Measurements from ENCODE around the gene CIPC. TPM values are rescaled to one million over a fixed set of nuclear protein-coding genes. Genes with fewer than 3 reads are reported as not detected.

CIPC gene, protein sequence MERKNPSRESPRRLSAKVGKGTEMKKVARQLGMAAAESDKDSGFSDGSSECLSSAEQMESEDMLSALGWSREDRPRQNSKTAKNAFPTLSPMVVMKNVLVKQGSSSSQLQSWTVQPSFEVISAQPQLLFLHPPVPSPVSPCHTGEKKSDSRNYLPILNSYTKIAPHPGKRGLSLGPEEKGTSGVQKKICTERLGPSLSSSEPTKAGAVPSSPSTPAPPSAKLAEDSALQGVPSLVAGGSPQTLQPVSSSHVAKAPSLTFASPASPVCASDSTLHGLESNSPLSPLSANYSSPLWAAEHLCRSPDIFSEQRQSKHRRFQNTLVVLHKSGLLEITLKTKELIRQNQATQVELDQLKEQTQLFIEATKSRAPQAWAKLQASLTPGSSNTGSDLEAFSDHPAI
- 20.6 TPM for total RNA-seq (2021; ENCODE audit: unreplicated experiment)
- 7.4 and 8.7 TPM in 2 replicates for polyA plus RNA-seq (2012)
- Bru-seq, nascent RNA = percentile 76 among the genes with signal in this experiment
- BruChase-seq, experiment 1, labeled RNA remaining after a 6-hour chase = percentile 94 among the genes with signal in this experiment
- percentile 98 among the genes with signal in this experiment for BruChase-seq, experiment 2, labeled RNA remaining after a 2-hour chase
- long read RNA-seq, full-length matches to known transcripts = 29 of 33 reads
- long read RNA-seq, partial matches to known transcripts = 2 of 33 reads
- long read RNA-seq, other reads (novel, unspliced or antisense) = 2 of 33 reads

DNA sequence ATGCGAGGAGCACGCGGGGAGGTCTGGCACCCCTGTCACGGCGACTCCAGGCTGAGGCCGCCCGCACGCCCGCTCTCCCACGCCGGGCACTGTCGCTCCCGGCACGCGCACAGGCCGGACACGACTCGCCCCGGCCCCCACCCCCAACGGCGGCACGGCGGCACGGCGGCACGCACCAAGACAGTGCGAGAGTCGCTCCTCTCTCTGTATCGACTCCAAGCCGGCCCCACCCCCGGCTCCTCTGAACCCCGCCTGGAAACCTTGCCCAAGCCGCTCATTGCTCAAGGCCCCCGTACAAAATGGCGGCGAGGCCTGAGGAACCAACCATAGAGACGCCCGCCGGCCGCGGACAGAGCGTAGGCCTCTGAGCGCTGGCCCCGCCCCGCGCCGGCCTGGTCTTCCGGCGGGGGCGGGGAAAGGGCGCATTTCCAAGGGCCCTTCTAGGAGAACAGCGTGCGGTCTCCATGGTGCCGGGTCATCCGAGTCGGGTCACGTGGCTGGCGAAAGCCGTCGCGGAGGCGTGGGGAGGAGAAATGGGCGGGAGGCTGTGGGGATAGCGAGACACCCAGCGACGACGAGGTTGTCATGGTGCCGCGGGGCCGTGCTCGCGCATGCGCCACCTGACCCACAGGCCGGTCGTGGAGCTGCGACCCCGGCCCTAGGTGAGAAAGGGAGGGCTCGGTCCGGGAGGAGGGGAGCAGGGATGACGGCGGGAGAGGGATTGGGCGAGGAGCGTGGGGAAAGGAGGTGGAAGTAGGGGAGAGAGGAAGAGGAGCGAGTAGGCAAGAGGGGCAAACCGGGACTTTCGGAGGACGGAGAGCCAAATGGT, at the start of gene CIPC:
Gene CIPC, plus strand, starts transcription at position 559 of the 829 bp plus-strand sequence. CDS start 7,451 bp downstream, outside the sequence.
- no peaks in the 10 kb centered on the region for H3K9me3 ChIP-seq (ENCODE audit: control insufficient read depth in 1 of 2, insufficient read depth in 1 of 2, low read depth in 1 of 2, low read length in 2 of 2)
- H3K9me2 ChIP-seq (ENCODE audit: insufficient read depth) = no peaks in the 10 kb centered on the region
- peak; percentile 98 for DNase-seq (ENCODE audit: low read depth, low spot score)
- no TSS peak for BruUV-seq (replicated peaks)
- peaks cover 52% of the 10 kb centered on the region for H3K79me2 ChIP-seq (ENCODE audit: insufficient read depth, low read length)
- H3K4me1 ChIP-seq (ENCODE audit: control insufficient read depth in 1 of 2, insufficient read depth in 2 of 2, low read length in 2 of 2) = peaks cover 24 to 28% of the 10 kb centered on the region in 2 experiments
- H2AFZ ChIP-seq (ENCODE audit: low read depth, low read length, poor library complexity, severe bottlenecking) = no peak within 1 kb of the TSS
- POLR2A ChIA-PET = interaction anchor here (0.8 to 1.8 kb wide), 6 partner anchors 9 to 222 kb away, joined by 3 to 5 read pairs (median 4); no protein-coding TSS in a partner anchor
- no peaks in the 10 kb centered on the region for H4K20me1 ChIP-seq (ENCODE audit: insufficient read depth)
- H3K36me3 ChIP-seq (ENCODE audit: control insufficient read depth in 1 of 2, insufficient read depth in 2 of 2, low read length in 2 of 2) = no peaks in the 10 kb centered on the region
- ATAC-seq = peak; percentile 89
- RAD21 ChIA-PET (ENCODE audit: low non-redundant PET in 1 of 2, low total read pairs in 2 of 2, uncharacterized antibody in 2 of 2, unreplicated experiment in 2 of 2) = interaction anchor here (0.6 to 1.7 kb wide), 4 partner anchors 26 to 222 kb away, joined by 3 to 8 read pairs (median 4); no protein-coding TSS in a partner anchor
- peak within 1 kb of the TSS; percentile 73 for H3K4me2 ChIP-seq (ENCODE audit: low read length)
- H3K27me3 ChIP-seq (ENCODE audit: insufficient read depth, low read length) = no peaks in the 10 kb centered on the region
- H3K27ac ChIP-seq (ENCODE audit: low read depth, low read length) = peak within 1 kb of the TSS; percentile 91
- H3K9ac ChIP-seq (ENCODE audit: low read length) = peak within 1 kb of the TSS; percentile 91
- intact Hi-C loops (cut with micrococcal nuclease) = loop anchor here (2.0 kb wide), 1 partner anchor 25 kb away; no protein-coding TSS in a partner anchor
- H3K4me3 ChIP-seq (replicated peaks in 1 of 2; ENCODE audit: low read depth in 1 of 2, low read length in 2 of 2) = peak within 1 kb of the TSS; percentile 85 to 97
- CTCF ChIA-PET = interaction anchor here (0.9 to 8.4 kb wide), 5 partner anchors 26 to 388 kb away, joined by 3 to 131 read pairs (median 4); no protein-coding TSS in a partner anchor
- TF ChIP-seq, protein P1, sequence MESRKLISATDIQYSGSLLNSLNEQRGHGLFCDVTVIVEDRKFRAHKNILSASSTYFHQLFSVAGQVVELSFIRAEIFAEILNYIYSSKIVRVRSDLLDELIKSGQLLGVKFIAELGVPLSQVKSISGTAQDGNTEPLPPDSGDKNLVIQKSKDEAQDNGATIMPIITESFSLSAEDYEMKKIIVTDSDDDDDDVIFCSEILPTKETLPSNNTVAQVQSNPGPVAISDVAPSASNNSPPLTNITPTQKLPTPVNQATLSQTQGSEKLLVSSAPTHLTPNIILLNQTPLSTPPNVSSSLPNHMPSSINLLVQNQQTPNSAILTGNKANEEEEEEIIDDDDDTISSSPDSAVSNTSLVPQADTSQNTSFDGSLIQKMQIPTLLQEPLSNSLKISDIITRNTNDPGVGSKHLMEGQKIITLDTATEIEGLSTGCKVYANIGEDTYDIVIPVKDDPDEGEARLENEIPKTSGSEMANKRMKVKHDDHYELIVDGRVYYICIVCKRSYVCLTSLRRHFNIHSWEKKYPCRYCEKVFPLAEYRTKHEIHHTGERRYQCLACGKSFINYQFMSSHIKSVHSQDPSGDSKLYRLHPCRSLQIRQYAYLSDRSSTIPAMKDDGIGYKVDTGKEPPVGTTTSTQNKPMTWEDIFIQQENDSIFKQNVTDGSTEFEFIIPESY (IDR thresholded peaks at IDR 0.05; ENCODE audit: extremely low read depth, insufficient replicate concordance, low read length) = no peak
- TF ChIP-seq EGR1 (IDR thresholded peaks at IDR 0.05; ENCODE audit: low read depth) (peak; percentile 97), ELF1 (IDR thresholded peaks at IDR 0.05; ENCODE audit: borderline replicate concordance, low read depth) (no peak; the same call in 1 of the 2 replicates), SP1 (IDR thresholded peaks at IDR 0.05; ENCODE audit: low read depth) (peak; percentile 92), EZH2 (IDR thresholded peaks at IDR 0.05) (no peak), RAD21 (IDR thresholded peaks at IDR 0.05; ENCODE audit: low read depth) (no peak), ZFX (IDR thresholded peaks at IDR 0.05) (peak; percentile 79), FOSL1 (IDR thresholded peaks at IDR 0.05; ENCODE audit: low read depth) (no peak), POLR2AphosphoS5 (IDR thresholded peaks at IDR 0.05; ENCODE audit: low read depth, low read length) (peak; percentile 62), ZNF274 (IDR thresholded peaks at IDR 0.05; ENCODE audit: low read depth, low read length) (no peak)
- TF ChIP-seq, protein P2, sequence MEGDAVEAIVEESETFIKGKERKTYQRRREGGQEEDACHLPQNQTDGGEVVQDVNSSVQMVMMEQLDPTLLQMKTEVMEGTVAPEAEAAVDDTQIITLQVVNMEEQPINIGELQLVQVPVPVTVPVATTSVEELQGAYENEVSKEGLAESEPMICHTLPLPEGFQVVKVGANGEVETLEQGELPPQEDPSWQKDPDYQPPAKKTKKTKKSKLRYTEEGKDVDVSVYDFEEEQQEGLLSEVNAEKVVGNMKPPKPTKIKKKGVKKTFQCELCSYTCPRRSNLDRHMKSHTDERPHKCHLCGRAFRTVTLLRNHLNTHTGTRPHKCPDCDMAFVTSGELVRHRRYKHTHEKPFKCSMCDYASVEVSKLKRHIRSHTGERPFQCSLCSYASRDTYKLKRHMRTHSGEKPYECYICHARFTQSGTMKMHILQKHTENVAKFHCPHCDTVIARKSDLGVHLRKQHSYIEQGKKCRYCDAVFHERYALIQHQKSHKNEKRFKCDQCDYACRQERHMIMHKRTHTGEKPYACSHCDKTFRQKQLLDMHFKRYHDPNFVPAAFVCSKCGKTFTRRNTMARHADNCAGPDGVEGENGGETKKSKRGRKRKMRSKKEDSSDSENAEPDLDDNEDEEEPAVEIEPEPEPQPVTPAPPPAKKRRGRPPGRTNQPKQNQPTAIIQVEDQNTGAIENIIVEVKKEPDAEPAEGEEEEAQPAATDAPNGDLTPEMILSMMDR (IDR thresholded peaks at IDR 0.05 in 2 of 3, conservative IDR thresholded peaks at IDR 0.05 in 1 of 3; ENCODE audit: borderline replicate concordance in 1 of 3, insufficient read depth in 1 of 3, low read depth in 2 of 3, low read length in 2 of 3) = no peak
- TF ChIP-seq, protein P3, sequence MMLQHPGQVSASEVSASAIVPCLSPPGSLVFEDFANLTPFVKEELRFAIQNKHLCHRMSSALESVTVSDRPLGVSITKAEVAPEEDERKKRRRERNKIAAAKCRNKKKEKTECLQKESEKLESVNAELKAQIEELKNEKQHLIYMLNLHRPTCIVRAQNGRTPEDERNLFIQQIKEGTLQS (IDR thresholded peaks at IDR 0.05) = no peak
- TF ChIP-seq, protein P4, sequence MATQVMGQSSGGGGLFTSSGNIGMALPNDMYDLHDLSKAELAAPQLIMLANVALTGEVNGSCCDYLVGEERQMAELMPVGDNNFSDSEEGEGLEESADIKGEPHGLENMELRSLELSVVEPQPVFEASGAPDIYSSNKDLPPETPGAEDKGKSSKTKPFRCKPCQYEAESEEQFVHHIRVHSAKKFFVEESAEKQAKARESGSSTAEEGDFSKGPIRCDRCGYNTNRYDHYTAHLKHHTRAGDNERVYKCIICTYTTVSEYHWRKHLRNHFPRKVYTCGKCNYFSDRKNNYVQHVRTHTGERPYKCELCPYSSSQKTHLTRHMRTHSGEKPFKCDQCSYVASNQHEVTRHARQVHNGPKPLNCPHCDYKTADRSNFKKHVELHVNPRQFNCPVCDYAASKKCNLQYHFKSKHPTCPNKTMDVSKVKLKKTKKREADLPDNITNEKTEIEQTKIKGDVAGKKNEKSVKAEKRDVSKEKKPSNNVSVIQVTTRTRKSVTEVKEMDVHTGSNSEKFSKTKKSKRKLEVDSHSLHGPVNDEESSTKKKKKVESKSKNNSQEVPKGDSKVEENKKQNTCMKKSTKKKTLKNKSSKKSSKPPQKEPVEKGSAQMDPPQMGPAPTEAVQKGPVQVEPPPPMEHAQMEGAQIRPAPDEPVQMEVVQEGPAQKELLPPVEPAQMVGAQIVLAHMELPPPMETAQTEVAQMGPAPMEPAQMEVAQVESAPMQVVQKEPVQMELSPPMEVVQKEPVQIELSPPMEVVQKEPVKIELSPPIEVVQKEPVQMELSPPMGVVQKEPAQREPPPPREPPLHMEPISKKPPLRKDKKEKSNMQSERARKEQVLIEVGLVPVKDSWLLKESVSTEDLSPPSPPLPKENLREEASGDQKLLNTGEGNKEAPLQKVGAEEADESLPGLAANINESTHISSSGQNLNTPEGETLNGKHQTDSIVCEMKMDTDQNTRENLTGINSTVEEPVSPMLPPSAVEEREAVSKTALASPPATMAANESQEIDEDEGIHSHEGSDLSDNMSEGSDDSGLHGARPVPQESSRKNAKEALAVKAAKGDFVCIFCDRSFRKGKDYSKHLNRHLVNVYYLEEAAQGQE (IDR thresholded peaks at IDR 0.05; ENCODE audit: low read depth) = no peak
